Vagina (tissue), 2 donors: ENCODE results near the gene ZNF407. TPM values are rescaled to one million over a fixed set of nuclear protein-coding genes. Genes with fewer than 3 reads are reported as not detected.

Source experiments
- DNase-seq, 2 donors: peaks; one replicate each; pipeline ENCODE4 v3.0.0-alpha.2; 2017; ENCODE audit errors: extremely low spot score in 2 of 2
- H3K27ac ChIP-seq: fragments of 200-600 bp; sonication (generic); one replicate; pipeline ENCODE4 v1.5.1; 2019
- H3K27me3 ChIP-seq: fragments of 200-600 bp; sonication (generic); one replicate; pipeline ENCODE4 v1.5.1; 2019
- H3K36me3 ChIP-seq, 2 donors: fragments of 200-600 bp; sonication (generic); one replicate each; pipeline ENCODE4 v1.5.1; 2017 to 2019
- H3K4me1 ChIP-seq: fragments of 200-600 bp; sonication (generic); one replicate; pipeline ENCODE4 v1.5.1; 2019
- H3K4me3 ChIP-seq, 2 donors: fragments of 200-600 bp; sonication (generic); 1 replicate in 1 of 2; 2 replicates in 1 of 2; pipeline ENCODE4 v1.5.1; 2016 to 2019
- H3K9me3 ChIP-seq: fragments of 200-600 bp; sonication (generic); one replicate; pipeline ENCODE4 v1.5.1; 2019
- POLR2A ChIP-seq, 2 donors: fragments of 450-650 bp; IDR thresholded peaks; one replicate each; pipeline ENCODE4 v1.6.1; 2017; ENCODE audit warnings: antibody characterized with exemption in 2 of 2, mild to moderate bottlenecking in 2 of 2, moderate library complexity in 2 of 2
- POLR2AphosphoS5 ChIP-seq, 2 donors: sonication (generic); formaldehyde crosslinking; IDR thresholded peaks; one replicate each; pipeline ENCODE4 v1.9.0; 2017; ENCODE audit warnings: antibody characterized with exemption in 2 of 2, mild to moderate bottlenecking in 2 of 2, low read depth in 1 of 2; ENCODE audit not compliant: insufficient read depth in 1 of 2
- intact Hi-C: fragments of 100-400 bp; cut with DNase I; formaldehyde crosslinking; loops from one replicate; pipeline ENCODE4 v1.15.1; 2023
- total RNA-seq: library from RNA; depleted of rRNA; stranded (reverse); fragments of >200 nt; gene quantifications from one replicate; pipeline ENCODE4 v1.2.3, GENCODE V29; 2016
- TF ChIP-seq, protein P1 (sequence below), 3 experiments: fragments of 450-650 bp in 2 of 3; fragments of 200-600 bp in 1 of 3; sonication (generic) in 1 of 3; IDR thresholded peaks; one replicate each; pipeline ENCODE4 v1.5.1; 2017 to 2019; ENCODE audit warnings: antibody characterized with exemption in 3 of 3, mild to moderate bottlenecking in 2 of 3, moderate library complexity in 2 of 3

ZNF407 gene
- total RNA-seq, 1 donor from 2014 or later: 15.5 TPM

GRCh38 chr18:75066936-75067335, 469.3 kb downstream of the ZNF407 start:
- no peak for DNase-seq
- Histone ChIP-seq H3K4me3 (no peak overlapping the region), H3K4me1 (peaks cover 17% of the 10 kb centered on the region), H3K27ac (no peak overlapping the region), H3K27me3 (no peaks in the 10 kb centered on the region), H3K36me3 (peaks cover 0 to 18% of the 10 kb centered on the region in 2 donors), H3K9me3 (no peaks in the 10 kb centered on the region)
- TF ChIP-seq, protein P1, sequence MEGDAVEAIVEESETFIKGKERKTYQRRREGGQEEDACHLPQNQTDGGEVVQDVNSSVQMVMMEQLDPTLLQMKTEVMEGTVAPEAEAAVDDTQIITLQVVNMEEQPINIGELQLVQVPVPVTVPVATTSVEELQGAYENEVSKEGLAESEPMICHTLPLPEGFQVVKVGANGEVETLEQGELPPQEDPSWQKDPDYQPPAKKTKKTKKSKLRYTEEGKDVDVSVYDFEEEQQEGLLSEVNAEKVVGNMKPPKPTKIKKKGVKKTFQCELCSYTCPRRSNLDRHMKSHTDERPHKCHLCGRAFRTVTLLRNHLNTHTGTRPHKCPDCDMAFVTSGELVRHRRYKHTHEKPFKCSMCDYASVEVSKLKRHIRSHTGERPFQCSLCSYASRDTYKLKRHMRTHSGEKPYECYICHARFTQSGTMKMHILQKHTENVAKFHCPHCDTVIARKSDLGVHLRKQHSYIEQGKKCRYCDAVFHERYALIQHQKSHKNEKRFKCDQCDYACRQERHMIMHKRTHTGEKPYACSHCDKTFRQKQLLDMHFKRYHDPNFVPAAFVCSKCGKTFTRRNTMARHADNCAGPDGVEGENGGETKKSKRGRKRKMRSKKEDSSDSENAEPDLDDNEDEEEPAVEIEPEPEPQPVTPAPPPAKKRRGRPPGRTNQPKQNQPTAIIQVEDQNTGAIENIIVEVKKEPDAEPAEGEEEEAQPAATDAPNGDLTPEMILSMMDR (IDR thresholded peaks at IDR 0.05): no peak
- no peak for TF ChIP-seq POLR2A (IDR thresholded peaks at IDR 0.05)
- no peak for TF ChIP-seq POLR2AphosphoS5 (IDR thresholded peaks at IDR 0.05; ENCODE audit: insufficient read depth in 1 of 2, low read depth in 1 of 2)
- intact Hi-C loops: no loop called here

- TF ChIP-seq POLR2A (IDR thresholded peaks at IDR 0.05) (no peak), POLR2AphosphoS5 (IDR thresholded peaks at IDR 0.05; ENCODE audit: insufficient read depth in 1 of 2, low read depth in 1 of 2) (no peak)
- TF ChIP-seq, protein P1 (IDR thresholded peaks at IDR 0.05): no peak
- H3K4me3 ChIP-seq: no peak overlapping the region
- H3K9me3 ChIP-seq: no peaks in the 10 kb centered on the region
- H3K27me3 ChIP-seq: no peaks in the 10 kb centered on the region
- peak in 1 of 2 donors; percentile 79 for DNase-seq
- intact Hi-C loops: no loop called here
- H3K4me1 ChIP-seq: peaks cover 17% of the 10 kb centered on the region
- H3K36me3 ChIP-seq: peaks cover 0 to 17% of the 10 kb centered on the region in 2 donors
- H3K27ac ChIP-seq: no peak overlapping the region
Measured at GRCh38 chr18:75067996-75068645, 470.5 kb downstream of the ZNF407 start.

GRCh38 chr18:75068682-75069435, 471.2 kb downstream of the ZNF407 start:
- TF ChIP-seq, protein P1 (IDR thresholded peaks at IDR 0.05): no peak
- TF ChIP-seq POLR2AphosphoS5 (IDR thresholded peaks at IDR 0.05; ENCODE audit: insufficient read depth in 1 of 2, low read depth in 1 of 2): no peak
- no peak for TF ChIP-seq POLR2A (IDR thresholded peaks at IDR 0.05)
- intact Hi-C loops: no loop called here

DNA sequence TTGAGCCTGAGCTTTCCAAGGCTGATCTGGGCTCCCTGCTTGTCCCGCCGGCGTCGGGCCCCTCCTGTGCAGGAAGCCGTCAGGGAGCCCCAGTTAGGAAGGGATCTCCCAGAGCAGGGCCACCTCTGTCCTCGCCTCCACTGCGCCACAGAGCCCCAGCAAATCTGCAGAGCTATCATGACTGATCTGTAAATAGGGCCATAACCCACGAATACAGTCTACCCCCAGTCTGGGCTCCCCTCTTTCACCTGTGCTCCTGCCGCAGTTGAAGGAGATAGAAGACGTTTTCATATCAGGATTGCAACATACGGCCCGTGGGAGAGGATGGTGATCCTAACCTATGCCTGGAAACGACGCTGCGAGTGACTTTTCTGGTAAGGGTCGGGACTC, 472.6 kb downstream of the ZNF407 start:
- H3K27me3 ChIP-seq: no peaks in the 10 kb centered on the region
- H3K36me3 ChIP-seq: no peaks in the 10 kb centered on the region
- H3K27ac ChIP-seq: peak overlapping the region; percentile 56
- peak overlapping the region in 1 of 2 donors; percentile 4 for H3K4me3 ChIP-seq
- DNase-seq: peak in 1 of 2 donors; percentile 76
- peaks cover 17% of the 10 kb centered on the region for H3K4me1 ChIP-seq
- no peaks in the 10 kb centered on the region for H3K9me3 ChIP-seq
- intact Hi-C loops: no loop called here
- TF ChIP-seq POLR2A (IDR thresholded peaks at IDR 0.05): no peak
- no peak for TF ChIP-seq POLR2AphosphoS5 (IDR thresholded peaks at IDR 0.05; ENCODE audit: insufficient read depth in 1 of 2, low read depth in 1 of 2)
- TF ChIP-seq, protein P1 (IDR thresholded peaks at IDR 0.05): no peak

More at GRCh38 chr18:75068682-75069435, 471.2 kb downstream of the ZNF407 start:
- peak in 1 of 2 donors; percentile 44 for DNase-seq
- Histone ChIP-seq H3K4me1 (peaks cover 17% of the 10 kb centered on the region), H3K27ac (no peak overlapping the region), H3K27me3 (no peaks in the 10 kb centered on the region), H3K9me3 (no peaks in the 10 kb centered on the region), H3K36me3 (peaks cover 0 to 10% of the 10 kb centered on the region in 2 donors), H3K4me3 (no peak overlapping the region)
